Dermis microvascular lymphatic vessel endothelial cell (primary cell): ENCODE results near the gene AGPS. TPM values are rescaled to one million over a fixed set of nuclear protein-coding genes. Genes with fewer than 3 reads are reported as not detected.
A peak's percentile ranks its signal among the peaks of the same experiment; 100 is the strongest.
"Not testable (repeated sequence)": the region's sequence is repeated elsewhere in the genome, so short reads cannot be mapped to it uniquely, and the experiment has no call there.

Experiments
- DNase-seq, 2 donors: peaks; one replicate each; pipeline versions ENCODE4 v3.0.0 to v3.0.0-alpha.2; 2010; ENCODE audit warnings: low read depth in 2 of 2
- total RNA-seq: library from RNA; depleted of rRNA; stranded (reverse); fragments of >200 nt; gene quantifications from 2 replicates; pipeline ENCODE4 v1.2.1, GENCODE V29; 2014

AGPS gene
- total RNA-seq, 1 donor from 2014 or later: 43.0 TPM

DNA sequence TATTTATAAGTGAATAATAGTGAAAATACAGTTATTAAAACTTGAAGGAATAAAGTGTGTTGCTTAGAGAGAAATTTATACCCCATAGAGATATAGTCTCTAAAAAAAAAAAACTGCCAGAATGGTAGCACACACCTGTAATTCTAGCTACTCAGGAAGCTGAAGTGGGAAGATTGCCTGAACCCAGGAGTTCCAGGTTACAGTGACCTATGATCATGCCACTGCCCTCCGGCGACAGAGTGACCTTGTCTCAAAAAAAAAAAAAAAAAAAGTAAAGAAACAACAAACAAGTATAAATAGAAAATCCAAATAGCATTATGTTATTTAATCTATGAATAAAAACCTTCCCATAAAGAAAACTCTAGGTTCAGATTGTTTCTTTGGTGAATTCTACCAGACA lies 7.4 kb upstream of the AGPS start:
- DNase-seq: no peak

DNA sequence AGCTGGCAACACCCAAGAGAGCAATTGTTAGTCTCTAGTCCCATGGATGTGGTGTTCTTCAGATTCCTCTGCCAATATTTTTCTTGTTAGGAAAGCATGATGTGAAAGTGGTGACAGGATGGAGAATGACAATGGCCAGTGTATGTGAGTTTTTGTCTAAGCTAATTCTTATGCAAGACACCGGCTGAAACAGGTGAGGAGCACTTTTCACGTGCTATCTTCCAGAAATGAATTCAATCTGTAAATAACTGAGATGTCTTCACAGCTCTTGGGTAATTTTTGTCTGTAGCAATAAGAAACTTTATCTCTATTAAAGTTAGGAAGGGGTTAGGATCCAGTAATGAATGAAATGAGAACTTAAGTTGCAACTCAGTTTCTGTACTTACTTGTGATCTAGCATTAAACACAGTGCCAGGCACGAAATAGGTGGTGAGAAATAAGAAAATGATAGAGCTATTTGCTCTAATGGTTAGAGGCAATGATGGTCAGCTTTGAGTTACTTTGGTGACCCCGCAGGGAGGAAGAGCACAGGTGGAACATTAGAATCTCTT lies 676 bp upstream of the AGPS start:
- DNase-seq: no peak

DNA sequence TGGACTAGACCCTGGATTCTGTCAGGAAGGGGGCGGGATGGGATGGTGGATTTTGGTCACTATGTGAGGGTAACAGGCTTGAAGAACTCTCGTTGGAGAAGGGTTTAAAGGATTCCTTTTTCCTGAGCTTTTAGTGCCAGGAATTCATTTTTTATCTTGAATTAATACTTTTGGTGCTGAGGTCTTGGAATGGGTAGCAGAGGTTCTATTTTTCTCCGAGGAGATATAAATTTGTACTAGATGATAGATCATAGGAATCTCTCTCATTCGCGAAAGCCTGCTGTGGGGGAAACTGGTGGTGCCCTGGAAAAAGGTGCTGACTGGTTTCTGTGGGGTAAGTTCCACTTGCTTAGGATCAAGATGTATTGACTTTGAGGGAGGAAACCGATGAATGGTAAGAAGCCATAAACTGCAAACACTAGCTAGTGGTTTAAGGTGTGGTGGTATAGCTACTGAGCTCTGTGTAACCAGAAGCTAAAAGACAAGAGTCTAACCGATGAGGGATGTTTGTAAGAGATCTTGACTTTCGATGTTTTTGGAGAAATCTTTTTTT lies 706 bp downstream of the AGPS start:
- peak in 1 of 2 donors; percentile 26 for DNase-seq

DNA sequence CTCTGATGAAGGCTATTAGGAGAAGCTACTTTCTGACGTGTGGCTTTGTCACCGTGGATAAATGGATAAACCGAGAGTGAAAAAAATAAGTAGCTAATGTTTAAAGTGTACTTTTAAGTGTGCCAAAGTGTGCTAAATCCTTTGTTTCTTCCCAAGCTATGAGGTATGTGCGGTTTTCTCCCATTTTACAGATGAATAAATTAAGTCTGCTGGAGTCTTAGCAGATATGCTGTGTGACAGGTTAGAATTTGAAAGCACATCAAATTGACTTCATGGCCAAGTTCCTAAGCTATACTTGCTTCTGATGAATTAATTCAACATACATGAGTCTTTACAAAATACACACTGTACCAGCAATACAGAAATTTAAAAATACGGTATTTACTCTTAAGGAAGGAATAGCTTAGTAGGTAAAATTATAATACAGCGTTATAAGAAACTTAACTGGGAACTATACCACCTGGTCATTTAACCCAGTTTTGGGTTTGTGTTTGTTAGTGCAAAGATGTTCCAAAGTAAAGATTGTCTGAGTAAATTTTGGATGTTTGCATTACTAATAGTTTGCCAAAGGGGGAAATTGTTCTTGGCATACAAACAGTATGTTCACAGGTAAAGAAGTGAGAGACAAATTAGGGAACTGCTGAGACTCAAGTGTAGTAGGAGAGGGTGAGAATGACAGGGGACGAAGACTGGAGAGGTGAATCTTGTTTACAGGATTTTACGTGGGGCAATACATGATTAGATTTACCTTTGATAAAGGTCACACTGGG lies 1.4 kb downstream of the AGPS start:
- DNase-seq: peak in 1 of 2 donors; percentile 7

DNA sequence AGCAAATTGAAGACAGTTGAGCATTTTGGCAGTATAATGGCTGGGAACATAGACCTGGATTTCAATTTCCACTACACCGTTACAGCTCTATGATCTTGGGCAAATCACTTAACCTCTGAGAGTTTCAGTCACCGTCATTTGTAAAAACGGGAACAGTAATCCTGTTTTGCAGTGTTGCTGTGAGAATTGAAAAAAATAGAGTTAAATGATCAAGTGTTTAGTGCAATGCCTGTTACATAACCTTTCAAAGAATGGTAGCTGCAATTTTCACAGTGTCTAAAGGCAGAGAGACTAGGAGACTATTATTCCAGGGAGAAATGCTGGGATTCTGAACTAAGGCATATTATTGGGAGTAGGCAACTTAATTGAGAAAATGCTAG lies 2.0 kb downstream of the AGPS start:
- no peak for DNase-seq

DNA sequence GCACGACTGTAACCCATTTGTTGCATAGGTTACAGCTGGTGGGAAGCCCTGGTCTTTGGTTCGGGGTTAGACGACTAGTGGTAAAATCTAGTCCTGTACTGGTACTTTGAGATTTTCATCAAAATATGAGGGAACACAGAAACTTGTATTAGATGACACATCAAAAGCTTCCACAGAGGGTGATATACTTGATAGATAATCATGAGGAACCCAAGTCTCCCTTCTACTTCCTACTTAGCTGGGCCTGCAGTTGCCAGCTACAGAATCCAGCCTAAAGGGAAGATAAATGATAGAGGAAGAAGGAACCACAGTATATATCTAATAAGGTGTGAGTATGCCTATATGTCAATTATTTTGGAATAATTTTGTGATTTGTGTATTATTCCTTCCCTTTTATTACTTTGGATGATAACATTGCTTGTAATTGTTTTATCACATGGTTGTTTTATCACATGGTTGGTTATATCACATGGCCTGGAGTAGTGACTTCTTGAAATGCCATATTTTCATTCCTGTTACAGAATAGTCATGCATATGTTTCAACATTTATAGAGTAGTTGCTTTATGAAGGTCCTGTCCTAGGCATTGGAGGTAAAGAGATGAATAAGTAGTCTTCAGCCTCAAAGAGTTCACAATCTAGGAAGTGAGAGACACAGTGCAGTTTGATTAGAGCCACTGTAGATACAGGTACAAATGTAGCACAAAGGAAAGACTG lies 2.9 kb downstream of the AGPS start:
- DNase-seq: peak in 1 of 2 donors; percentile 1

DNA sequence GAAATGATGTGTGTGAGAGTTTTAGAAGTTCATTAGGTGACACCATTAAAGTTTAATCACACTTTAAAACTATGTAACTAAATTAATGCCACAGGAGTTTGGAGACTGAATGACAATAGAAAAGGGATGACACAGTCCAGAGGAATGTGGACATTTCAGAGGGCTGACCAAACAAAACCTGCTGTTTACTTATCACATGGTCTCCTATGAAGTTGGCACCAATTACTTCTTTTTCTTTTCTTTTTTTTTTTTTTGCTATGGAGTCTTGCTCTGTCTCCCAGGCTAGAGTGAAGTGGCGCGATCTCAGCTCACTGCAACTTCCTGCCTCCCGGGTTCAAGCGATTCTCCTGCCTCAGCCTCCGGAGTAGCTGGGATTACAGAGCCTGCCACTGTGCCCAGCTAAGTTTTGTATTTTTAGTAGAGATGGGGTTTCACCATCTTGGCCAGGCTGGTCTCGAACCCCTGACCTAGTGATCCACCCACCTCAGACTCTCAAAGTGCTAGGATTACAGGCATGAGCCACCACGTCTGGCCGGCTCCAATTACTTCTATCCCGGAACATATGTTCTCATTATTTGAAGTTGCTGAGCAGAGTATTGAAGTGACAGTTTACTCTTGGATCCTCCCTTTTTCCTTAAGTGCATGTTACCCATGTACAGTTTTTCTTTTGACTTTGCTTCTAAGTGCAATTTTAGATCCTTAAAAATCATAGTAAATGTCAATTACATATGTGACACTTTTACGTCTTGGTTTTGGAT lies 4.3 kb downstream of the AGPS start:
- peak; percentile 87 to 95 for DNase-seq

DNA sequence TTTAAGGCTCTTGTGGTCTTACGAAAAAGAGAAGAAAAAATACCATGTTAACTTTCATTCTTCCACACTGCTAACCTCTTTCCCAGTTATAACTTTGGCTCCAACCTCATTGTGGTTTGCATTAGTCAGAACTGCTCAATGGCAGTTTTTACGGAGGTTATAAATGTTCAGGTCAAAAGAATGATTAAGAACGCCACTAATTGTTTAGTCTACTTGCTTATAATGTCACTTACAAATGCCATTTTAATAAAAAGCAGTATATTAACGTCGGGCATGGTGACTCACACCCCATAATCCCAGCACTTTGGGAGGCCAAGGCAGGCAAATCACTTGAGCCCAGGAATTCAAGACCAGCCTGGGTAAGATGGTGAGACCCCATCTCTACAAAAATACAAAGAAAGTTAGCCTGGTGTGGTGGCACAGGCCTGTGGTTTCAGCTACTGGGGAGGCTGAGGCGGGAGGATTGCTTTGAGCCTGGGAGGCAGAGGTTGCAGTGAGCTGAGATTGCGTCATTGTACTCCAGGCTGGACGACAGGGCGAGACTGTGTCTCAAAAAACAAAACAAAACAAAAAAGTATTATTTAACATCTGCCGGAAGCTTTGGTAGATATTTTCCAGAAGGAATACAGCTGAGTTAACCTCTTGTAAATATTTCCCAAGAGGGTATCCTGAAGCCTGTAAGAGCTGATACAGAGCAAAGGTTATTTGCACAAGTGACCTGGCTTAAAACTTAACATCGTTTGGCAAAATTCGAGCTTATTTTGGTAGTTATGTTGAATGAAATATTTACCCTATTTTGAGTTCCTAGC lies 5.1 kb downstream of the AGPS start:
- DNase-seq: peak; percentile 63 to 83

DNA sequence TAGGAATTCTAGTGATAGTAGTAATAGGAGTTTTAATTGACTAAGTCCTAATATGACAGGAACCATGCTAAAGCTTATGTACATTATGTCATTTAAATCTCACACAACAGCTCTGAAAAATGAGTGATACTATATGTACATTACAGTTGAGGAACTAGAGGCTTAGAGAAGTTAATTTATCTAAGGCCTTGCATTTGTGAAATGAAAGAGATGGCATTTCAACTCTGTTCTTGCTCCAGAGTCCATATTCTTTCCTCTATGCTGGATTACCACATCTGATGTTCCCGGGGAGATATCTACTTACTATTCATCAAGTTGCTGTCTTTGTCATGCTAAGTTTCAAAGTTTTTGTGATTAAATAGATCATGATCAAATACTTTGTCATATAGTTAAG lies 5.7 kb downstream of the AGPS start:
- no peak for DNase-seq

DNA sequence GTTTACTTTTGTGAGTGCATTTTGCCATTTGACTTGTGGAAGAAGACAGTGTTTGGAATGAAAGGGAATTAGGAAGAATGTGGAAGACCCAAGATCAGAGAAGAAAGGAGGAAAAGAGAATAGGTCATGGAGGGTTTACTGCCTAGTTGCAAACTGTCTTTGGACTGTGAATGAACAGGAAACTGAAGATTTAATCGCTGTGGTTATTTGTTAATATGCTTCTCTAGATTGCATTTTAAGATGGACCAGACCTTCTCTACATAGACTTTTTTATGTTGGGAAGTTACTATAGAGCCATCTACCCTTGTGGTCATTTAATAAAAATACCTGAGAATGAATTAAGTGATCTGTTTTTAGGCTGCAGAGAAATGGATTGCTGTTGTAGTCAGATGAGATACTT lies 6.2 kb downstream of the AGPS start:
- peak in 1 of 2 donors; percentile 3 for DNase-seq

DNA sequence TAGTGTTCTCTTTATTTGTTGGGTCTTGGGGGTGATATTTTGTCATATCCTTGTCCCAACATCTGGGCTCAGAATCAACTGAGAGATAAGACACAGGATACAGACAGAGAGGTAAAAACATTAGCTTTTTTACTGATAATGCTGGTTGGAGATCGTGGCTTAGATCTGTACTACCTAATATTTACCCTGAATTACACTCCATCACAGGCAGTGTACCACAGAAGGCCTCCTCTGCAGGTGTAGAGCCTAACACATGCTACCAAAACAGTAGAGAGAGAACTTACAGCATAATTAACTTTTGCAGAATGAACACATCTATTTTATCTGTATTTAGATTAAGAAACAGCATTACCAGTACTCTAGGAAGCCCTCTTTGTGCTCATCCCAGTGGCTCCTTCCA lies 6.8 kb downstream of the AGPS start:
- DNase-seq: peak in 1 of 2 donors; percentile 19

DNA sequence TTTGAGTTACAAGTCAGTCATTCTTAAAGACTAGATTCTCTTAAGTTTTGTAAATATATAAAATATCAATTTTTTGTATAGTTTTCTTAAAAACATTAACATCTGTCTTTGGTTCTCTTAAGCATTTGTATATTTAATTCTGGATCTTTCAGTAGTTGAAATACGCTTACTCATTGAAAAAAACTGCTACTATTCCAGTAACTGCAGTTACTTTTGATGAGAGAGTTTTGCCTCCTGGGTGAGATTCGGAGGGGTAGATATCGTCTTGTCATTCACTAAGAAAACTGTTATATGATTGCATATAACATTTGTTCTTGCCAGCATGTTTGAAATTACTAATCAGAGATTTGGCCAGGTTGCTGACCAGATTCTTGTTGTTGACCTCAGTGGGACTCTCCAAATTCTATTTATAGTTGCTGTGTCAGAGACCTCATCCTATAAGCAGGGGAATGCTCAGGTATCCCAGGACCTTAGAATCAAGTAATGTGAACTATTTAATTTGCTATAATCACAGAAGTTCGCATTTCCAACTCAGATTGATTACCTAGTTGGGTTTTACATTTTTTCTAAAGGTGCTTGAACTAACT lies 7.9 kb downstream of the AGPS start:
- DNase-seq: peak in 1 of 2 donors; percentile 49

DNA sequence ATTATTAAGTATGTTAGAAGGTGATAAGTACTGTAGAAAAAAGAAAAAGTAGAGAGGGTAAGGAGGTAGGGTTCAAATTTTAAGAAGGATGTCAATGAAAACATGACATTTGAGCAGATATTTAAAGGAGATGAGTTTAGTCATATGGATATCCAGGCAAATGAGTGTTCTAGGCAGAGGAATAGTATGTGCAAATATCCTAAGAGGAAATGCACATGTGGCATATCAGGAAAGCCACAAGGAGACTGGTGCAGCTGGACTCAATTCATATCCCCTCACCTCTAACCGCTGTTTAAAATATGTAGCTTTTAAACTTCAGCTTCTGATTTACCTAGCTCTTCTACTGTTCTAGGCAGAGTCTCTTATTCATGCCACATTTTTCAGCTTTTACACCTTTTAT lies 9.5 kb downstream of the AGPS start:
- peak in 1 of 2 donors; percentile 37 for DNase-seq

DNA sequence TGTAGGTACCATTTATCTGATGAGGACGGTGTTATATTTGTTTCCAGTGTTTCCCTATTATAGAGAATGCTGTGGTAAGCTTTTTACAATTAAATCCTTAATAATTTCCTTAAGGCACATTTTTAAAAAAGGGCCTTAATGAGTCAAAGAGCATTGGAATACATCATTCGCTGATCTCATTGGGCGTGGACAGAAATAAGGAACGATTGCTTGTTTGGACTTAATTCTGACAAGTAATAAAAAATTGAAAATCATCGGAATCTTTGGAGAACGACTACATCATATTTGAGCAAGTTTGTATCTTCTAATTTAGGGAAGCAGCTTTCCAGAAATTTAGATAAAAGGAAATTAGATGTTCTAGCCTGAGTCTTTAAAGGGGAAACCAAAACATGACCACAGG lies 11.3 kb downstream of the AGPS start:
- DNase-seq: no peak

DNA sequence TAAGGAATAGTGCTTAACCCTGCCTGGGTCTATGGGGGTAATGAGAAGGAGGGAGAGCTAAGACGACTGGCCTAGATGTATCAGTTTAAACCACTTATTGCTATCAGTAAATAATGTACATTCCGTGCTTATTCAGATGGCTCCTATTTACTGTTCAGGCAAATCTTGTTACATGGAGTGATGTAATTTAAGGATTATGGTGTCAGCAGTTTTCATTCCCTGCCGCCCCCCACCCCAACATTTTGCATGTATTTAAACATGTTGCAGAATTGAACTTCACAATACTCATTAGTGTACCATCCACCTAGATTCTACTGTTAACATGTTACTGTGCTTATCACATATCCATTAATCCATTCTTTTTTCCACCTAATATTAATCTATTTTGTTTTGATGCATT lies 11.7 kb downstream of the AGPS start:
- no peak for DNase-seq

DNA sequence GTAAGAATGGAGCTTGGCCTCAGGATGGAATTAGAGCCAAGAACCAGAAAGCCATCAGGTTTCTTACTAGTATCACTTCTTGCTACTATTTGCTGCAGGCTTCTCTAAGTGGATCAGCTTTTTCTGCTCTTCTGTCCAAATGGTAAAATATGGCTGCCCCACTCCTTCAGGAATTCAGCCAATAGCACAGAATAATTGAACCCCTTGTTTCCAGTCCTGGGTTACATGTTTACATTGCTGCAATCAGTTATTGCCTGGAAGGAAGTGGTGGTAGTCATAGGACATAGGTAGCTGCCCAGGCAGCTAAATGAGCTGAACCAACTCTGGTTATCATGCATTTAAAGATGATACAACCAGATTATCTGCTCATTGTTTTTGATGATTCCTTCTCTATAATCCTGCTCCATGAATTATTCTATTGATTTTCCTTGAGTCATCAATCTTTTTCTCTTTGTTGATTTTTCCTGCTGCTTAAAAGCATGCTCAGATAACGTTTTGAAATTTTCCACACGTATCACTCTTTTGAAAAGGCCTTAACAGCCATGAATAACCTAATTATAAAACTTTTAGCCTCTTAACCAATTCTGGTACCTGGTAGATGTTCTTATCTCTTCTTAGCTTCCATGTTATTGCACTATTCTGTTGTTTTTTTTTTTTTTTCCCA lies 12.6 kb downstream of the AGPS start:
- peak in 1 of 2 donors; percentile 70 for DNase-seq

DNA sequence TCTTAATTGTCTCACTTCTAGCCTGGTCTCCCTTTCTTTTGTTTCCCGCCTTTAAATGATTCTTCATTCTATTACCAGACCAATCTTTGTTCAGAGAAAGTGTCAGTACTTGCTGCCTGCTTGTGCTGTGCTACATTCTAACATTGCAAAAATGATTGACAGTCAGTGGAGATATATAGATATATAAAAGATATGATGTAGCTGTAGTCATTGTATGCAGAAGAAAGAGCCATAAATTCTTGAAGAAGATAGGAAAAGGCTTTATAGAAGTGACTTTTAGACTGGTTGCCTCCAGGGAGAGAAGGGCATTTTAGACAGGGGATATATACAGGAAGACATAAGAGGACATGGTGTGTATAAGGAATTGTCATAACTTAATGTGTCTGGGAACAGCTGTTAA lies 13.6 kb downstream of the AGPS start:
- DNase-seq: no peak

DNA sequence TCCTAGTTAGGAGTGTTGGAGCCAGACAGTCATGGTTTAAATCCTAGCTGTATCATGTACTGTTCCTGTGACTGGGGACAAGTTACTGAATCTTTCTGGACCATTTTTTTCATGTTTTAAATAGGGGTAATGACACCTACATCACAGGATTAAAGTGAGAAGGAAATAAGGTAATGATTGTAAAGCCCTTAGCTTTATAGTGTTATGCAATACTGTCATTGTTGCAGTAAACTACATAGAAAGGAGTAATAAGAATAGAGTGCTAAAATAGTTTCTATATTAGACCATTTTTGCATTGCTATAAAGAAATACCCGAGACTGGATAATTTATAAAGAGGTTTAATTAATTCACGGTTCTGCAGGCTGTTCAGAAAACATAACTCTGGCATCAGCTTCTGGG lies 14.5 kb downstream of the AGPS start:
- DNase-seq: no peak

DNA sequence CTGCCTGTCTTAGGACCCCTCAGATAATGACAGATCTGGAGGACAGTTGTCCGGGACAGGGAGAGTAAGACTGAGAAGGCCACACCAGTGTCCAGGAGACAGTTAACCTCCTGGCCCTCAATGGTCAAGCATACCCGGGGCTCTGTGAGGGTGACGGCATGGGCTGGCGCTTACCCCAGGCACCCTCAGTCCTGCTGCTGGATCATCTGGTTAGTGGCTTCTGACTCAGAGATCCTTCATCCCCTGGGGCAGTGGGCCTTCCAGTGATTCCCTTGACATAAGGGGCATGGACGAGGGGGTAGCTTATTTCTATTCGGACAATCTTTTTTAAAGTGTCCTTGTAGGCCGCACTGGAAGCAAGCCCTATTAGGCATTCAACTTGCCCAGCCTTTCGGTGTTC lies 18.1 kb downstream of the AGPS start:
- not testable (repeated sequence) for DNase-seq

DNA sequence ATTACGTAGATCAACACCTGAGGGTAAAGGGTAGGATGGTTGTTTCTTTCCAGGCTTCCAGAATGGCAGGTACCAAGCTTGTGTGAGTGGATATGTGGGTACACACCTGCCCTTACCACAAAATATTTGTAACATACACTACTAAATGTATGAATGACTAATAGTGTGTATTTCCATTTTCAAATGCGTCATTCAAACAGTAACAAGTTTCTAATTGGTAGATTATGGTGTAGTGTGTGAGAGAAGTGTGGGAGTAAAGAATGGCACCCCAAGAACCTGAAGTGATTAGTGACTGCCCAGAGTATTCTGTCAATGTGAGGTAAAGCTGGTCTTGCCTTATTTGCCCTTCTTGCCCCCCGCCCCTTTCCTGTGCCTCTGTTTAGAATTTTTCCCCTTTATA lies 21.1 kb downstream of the AGPS start:
- DNase-seq: no peak
